ENCODE measurements around the gene FAM187B.

FAM187B gene

GRCh38 chr19:35228177-35228930 is at the start of gene FAM187B:
FAM187B (minus strand) TSS chr19:35228739; CDS start chr19:35228680, 59 bp downstream.
- no peak for DNase-seq

GRCh38 chr19:35276706-35277281 is 48.3 kb upstream of the FAM187B start:
- no peak for DNase-seq

- DNase-seq = no peak
These were observed 45.8 kb upstream of the FAM187B start for GRCh38 chr19:35274323-35274722.

GRCh38 chr19:35273686-35274259 is 45.2 kb upstream of the FAM187B start:
- DNase-seq = no peak

- DNase-seq = no peak
These were observed 44.6 kb upstream of the FAM187B start for GRCh38 chr19:35272954-35273649.

- no peak for DNase-seq
These were observed 43.7 kb upstream of the FAM187B start for GRCh38 chr19:35272122-35272719.

- DNase-seq = no peak
These were observed 43.0 kb upstream of the FAM187B start for GRCh38 chr19:35271546-35271945.

GRCh38 chr19:35270381-35270811 is 41.9 kb upstream of the FAM187B start:
- DNase-seq = no peak

- DNase-seq = no peak
These were observed 41.0 kb upstream of the FAM187B start for GRCh38 chr19:35269438-35270117.

GRCh38 chr19:35268536-35269437 is 40.2 kb upstream of the FAM187B start, which contains the start of gene USF2:
USF2 (plus strand) TSS chr19:35268962; CDS start chr19:35269102, 140 bp downstream.
- DNase-seq = no peak

GRCh38 chr19:35267818-35268535 is 39.4 kb upstream of the FAM187B start:
- no peak for DNase-seq

GRCh38 chr19:35267353-35267817 is 38.8 kb upstream of the FAM187B start:
- DNase-seq = no peak

- DNase-seq = no peak
These were observed 38.2 kb upstream of the FAM187B start for GRCh38 chr19:35266520-35267352.

GRCh38 chr19:35265900-35266519 is 37.5 kb upstream of the FAM187B start:
- no peak for DNase-seq

- DNase-seq = no peak
These were observed 36.8 kb upstream of the FAM187B start for GRCh38 chr19:35265126-35265899.

GRCh38 chr19:35264268-35265125 is 36.0 kb upstream of the FAM187B start:
- no peak for DNase-seq

GRCh38 chr19:35262101-35262761 is 33.7 kb upstream of the FAM187B start:
- no peak for DNase-seq

Measured in NCI-H1436 treated with DMSO at 0.1 percent for 48 hours (cell line).